Upper lobe of left lung (tissue), 4 donors: ENCODE results near the gene ENPP5.

Source experiments
- EP300 ChIP-seq, 4 donors: sonication (generic); formaldehyde crosslinking; IDR thresholded peaks; one replicate each; pipeline ENCODE4 v1.5.1; 2017; ENCODE audit warnings: antibody characterized with exemption in 4 of 4, control low read depth in 2 of 4
- POLR2A ChIP-seq, 4 donors: fragments of 450-650 bp; IDR thresholded peaks; one replicate each; pipeline ENCODE4 v1.5.1; 2016 to 2017; ENCODE audit warnings: antibody characterized with exemption in 4 of 4, mild to moderate bottlenecking in 2 of 4
- POLR2AphosphoS5 ChIP-seq, 2 donors: sonication (generic); formaldehyde crosslinking; IDR thresholded peaks; one replicate each; pipeline ENCODE4 v1.5.1; 2017; ENCODE audit warnings: antibody characterized with exemption in 2 of 2
- TF ChIP-seq, protein P1 (sequence below), 6 experiments: fragments of 450-650 bp in 4 of 6; fragments of 200-600 bp in 2 of 6; sonication (generic) in 2 of 6; IDR thresholded peaks; one replicate each; pipeline ENCODE4 v1.5.1; 2016 to 2019; ENCODE audit warnings: antibody characterized with exemption in 6 of 6

- TF ChIP-seq, protein P1, sequence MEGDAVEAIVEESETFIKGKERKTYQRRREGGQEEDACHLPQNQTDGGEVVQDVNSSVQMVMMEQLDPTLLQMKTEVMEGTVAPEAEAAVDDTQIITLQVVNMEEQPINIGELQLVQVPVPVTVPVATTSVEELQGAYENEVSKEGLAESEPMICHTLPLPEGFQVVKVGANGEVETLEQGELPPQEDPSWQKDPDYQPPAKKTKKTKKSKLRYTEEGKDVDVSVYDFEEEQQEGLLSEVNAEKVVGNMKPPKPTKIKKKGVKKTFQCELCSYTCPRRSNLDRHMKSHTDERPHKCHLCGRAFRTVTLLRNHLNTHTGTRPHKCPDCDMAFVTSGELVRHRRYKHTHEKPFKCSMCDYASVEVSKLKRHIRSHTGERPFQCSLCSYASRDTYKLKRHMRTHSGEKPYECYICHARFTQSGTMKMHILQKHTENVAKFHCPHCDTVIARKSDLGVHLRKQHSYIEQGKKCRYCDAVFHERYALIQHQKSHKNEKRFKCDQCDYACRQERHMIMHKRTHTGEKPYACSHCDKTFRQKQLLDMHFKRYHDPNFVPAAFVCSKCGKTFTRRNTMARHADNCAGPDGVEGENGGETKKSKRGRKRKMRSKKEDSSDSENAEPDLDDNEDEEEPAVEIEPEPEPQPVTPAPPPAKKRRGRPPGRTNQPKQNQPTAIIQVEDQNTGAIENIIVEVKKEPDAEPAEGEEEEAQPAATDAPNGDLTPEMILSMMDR (IDR thresholded peaks at IDR 0.05) = no peak
- no peak for TF ChIP-seq POLR2A (IDR thresholded peaks at IDR 0.05)
- TF ChIP-seq EP300 (IDR thresholded peaks at IDR 0.05) = no peak
- no peak for TF ChIP-seq POLR2AphosphoS5 (IDR thresholded peaks at IDR 0.05)
These were observed 51.9 kb downstream of the ENPP5 start for GRCh38 chr6:46118836-46119235.
